Left kidney (tissue), 2 donors: ENCODE data around the gene SPATA2. TPM values are rescaled to one million over a fixed set of nuclear protein-coding genes. Genes with fewer than 3 reads are reported as not detected.
"Not testable (repeated sequence)": the region's sequence is repeated elsewhere in the genome, so short reads cannot be mapped to it uniquely, and the experiment has no call there.

Experiments used
- DNase-seq: peaks from one replicate; pipeline ENCODE4 v3.0.0-alpha.2; 2013
- polyA plus RNA-seq: library from polyadenylated mRNA; unstranded; fragments of 120-200 nt; gene quantifications from one replicate; pipeline ENCODE4 v1.2.1, GENCODE V29; 2013; ENCODE audit not compliant: insufficient read length

Gene SPATA2
- polyA plus RNA-seq, 1 donor = 9.5 TPM

DNA sequence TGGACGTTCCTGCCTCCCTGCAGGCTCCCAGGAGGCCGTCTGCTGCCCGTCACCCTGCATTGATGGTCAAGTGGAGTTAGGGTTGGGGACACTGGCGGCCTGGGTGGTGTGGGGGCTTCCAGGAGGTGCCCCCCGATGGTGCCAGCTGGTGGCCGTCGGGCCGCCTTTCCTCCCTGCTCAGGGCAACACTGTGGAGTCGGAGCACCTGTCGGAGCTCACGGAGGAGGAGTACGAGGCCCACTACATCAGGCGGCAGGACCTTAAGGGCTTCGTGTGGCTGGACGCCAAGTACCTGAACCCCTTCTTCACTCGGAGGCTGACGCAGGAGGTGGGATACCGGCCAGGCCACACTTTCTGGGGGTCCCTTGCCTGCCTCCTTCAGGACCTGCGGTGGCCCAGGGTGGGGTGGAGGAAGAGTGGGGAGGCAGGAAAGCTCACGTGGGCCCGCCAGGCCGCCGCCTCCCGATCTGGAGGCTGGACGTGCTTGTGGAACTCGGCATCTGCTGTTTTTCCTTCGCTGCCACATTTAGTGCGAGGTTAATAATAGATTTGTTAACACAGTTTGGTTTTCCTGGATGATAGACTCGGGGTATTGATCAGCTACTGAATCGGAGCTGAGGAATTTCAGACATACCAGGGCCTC lies 28.6 kb downstream of the SPATA2 start:
- no peak for DNase-seq

DNA sequence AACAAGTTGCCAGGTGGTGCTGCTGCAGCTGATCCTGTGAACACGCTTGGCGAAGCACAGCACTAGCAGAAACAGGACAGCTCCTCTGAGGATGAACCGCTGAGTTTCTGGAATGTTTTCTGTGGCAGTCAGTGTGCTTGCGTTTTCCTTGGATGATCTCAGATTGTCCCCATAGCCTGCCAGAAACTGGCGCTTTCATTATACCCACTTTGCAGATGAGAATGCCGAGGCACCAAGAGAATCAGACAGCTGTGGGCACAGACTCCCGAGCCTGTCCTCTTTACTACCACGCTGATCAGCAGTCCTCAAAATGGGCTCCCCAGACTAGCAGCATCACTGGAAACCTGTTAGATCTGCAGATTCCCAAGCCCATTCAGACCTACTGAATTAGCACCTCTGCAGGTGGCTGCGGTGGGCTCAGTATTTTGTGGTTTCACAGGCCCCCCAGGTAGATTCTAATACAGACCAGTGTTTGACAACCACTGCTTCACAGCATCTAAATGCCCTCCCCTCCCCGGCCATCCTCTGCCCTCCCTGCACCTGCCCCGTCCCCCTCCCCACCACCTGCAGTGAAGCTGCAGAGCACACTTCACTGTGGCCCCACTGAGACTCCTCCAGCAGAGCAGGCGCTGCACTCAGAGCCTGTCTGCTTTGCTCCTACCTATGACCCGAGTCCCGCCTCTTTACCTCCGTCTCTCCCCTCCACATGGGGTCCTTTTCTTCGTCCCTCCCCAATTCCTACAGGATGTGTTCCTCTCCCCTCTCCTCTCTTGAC lies 29.6 kb downstream of the SPATA2 start:
- DNase-seq = no peak

DNA sequence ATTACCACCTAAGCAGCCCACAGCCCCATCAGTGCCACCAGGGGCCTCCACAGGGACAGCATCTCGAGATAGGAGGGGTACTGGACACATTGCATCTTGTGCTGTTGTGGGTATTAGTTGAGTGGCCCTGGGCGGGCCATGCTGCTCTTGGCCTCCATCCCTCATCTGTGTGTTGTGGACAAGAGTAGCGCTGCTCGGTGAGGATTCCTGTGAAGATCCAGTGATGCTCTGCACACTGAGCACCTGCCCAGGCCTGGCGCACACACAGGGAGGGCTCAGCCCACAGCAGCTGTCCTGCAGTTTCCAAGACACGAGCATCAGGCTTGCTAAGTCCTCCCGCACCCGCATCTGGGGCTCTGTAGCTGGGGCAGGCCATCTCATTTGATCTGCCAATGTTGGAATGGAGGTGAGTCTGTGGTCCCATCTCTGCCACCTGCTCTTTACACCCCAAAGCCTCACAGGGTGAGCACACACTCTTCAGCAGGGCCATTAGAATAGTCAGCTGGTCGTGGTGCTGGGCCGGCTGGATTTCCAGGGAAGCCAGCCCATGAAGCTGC lies 32.0 kb downstream of the SPATA2 start:
- no peak for DNase-seq

DNA sequence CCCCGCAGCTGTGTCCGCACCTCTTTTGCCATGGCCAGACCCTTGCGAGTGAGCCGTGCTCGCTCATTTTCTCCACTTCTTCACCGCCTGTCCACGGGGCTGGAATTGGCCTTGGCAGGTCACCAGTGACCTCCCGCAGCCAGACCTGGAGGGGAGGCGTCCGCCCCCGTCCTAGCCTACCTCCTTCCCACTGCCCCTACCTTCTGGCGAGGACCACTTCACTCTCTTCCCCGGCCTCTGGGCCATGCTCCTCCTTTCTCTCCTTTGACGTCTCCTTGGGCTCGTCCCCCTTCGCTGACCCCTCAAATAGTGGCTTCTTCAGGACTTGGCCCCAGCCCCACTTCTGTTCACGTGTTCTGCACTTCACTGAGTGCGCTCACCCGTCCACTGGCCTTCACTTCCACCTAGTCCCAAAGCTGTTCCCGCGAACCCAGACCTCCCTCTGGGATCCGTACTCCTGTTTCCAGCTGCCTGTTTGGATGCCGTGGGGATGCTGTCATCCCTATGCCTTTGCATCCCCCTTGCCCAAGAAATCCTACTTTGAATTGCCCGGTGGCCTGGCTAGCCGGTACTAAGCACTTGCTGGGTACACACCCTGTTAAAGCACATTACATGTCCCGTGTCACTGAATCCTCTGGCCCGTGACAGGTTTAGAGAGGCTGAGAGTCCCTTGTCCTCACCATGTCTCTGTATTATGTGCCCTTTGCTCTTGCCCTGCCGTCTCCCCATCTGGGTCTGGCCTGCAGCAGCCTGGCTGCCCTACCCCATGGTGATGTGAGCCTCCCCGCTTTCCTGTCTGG lies 33.0 kb downstream of the SPATA2 start:
- DNase-seq = no peak

DNA sequence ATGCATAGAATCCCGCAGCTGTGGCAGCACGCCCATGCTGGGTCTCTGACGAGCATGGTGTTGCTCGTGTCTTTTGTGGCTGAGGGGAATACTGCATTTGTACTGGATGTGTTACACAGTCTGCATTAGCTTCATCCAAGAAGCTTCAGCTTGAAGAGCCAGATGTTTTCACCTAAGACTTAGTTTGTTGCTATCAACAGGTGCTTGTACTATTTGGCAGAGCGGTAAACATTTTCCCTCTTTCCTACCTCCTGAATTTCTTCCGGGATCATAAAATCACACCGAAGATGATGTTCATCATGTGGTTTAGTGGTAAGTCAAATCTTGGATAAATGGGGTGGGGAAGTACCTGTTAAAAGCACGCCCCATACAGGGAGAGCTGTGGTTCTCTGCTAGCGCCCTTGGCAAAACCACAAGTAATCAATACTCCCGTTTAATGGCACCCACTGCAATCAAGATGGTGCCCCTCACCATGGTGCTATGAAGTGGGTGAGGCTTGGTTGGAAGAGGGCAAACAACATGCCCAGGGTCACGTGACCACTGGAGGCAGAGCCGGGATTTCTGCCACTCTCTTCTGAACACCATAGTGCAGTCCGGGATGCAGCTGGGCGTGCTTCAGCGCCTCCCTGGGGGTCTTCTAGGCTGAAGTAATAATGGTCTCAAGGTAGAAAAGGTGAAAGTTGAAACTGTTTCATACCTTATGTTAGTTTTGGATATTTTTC lies 34.4 kb downstream of the SPATA2 start:
- no peak for DNase-seq

DNA sequence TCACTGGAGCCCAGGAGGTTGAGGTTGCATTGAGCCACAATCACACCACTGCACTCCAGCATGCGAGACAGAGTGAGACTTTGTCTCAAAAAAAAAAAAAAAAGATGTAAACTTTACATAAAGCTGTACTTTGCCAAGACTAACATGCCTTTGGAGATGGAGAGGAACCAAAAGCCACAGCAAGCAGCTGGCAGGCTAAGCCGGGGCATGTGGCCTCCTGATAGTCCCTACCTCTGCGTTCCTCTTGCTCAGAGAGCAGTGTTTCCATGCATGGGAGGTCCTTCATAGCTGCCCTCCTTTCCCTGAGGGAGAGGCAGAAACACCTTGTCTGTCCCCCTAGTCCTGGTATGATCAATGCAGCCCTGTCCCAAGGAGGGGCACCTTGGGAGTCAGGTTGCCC lies 35.2 kb downstream of the SPATA2 start:
- no peak for DNase-seq

DNA sequence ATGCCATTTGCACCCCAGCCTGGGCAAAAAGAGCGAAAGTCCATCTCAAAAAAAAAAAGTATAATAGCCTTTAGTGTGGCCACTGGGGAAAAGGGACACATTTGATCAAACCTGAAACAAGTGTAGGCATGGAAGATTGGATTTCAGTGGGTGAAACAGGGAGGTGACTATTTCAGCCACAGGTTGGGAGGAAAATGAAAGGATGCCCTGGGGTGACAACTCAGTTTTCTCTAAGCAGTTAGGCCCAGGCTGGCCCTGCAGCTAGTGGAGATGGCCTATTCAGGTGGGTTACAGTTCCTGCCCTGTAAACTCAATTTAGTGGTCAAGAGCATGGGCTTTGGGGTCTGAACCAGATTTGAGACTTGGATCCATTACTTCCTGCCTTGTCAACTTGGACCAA lies 36.4 kb downstream of the SPATA2 start:
- DNase-seq = no peak

DNA sequence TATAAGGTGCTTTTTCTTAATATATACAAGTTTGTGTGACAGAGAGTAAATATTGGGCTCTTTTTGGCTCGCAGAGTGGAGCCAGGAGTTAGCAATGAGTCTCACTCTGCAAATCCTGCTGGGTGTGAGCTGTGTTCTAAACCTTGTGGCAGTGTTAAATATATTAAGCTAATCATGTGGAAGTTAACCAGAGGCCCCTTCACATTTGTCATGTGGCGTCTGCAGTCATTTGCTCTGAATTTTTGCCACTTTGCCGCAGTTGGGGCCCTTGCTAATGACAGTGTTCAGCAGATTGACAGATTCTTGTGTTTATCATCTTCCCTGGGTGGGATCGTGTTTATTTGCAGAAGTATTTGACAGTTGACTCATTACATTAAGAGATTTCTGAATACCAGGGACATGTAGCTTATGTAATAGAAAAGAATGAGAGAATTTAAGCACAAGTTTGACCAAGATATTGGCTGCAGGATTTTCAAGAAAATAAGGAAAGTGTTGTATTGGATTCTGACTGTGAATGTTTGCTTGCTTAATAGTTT lies 37.9 kb downstream of the SPATA2 start:
- no peak for DNase-seq

DNA sequence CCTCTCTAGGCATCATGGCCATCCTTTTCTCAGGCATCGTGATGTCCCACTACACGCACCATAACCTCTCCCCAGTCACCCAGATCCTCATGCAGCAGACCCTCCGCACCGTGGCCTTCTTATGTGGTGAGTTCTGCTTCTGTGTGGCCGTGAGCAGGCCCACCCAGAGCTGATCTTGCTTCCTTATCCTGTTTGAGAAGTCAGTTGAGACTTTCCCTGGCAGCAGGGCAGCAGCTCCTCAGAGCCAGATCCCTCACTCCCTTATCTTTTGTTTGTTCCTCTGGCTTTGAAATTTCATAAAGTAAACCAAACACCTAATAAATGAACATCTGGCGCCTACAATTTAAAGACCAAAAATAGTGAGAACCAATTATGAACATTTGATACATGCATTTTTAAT lies 40.6 kb downstream of the SPATA2 start:
- DNase-seq = no peak

DNA sequence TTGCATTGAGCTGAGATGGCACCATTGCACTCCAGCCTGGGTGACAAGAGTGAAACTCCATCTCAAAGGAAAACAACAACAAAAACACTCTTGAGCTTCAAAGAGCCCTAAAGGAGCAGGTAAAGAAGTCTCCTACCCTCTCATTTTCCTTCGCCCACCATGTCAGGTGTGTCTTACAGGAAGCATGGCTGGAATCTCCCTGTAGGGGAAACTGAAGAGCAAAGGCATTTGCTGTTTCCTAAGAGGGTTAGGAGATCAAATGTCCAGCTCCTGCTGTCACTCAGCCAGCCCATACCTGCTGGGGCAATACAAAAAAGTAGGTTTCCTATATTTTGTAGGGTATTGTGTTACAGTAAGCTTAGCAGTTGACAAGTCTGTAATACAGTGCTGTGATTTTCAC lies 43.3 kb downstream of the SPATA2 start:
- no peak for DNase-seq

DNA sequence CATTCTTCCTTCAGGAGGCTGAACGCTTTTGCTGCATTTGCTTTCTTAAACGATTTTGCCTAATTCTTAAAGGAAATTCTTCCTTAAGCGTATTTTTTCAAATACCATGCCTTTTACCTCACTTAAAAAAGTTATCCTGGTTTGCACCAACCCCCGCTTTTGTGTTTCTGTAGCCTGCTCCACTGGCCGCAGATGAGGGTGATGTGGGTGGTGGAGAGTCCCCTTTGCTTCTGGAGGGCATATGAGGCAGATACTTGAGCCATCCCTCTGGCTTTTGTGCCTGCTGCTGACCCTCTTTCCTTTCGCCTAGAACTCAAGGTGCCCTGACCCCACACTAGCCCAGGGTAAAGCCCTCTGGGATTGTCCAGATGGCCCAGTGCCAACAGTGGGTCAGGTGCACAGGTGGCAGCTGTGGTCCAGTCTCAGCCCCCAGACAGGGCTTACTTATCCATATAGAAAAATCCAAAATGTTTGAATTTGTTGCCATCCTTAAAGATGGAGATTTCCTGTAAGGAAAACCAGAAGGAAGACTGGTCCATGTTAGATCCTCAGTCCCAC lies 43.9 kb downstream of the SPATA2 start:
- no peak for DNase-seq

DNA sequence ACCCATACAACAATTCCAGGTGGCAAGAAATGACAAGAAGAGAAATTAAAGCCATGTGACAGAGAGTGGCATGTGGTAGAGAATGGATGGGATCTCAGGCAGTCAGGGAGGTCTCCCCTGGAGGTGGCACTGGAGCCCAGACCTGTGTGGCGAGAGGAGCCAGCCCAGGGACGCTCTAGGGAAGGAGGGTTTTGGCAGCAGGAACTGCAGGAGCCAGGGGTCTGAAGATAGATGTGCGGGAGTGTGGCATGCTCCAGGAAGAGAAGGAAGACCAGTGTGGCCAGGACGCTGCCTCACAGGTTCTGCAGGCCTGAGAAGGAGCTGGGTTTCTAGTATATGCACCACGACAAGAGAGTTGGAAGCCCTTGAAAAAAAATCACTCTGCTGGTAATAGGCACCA lies 45.1 kb downstream of the SPATA2 start:
- DNase-seq = no peak

DNA sequence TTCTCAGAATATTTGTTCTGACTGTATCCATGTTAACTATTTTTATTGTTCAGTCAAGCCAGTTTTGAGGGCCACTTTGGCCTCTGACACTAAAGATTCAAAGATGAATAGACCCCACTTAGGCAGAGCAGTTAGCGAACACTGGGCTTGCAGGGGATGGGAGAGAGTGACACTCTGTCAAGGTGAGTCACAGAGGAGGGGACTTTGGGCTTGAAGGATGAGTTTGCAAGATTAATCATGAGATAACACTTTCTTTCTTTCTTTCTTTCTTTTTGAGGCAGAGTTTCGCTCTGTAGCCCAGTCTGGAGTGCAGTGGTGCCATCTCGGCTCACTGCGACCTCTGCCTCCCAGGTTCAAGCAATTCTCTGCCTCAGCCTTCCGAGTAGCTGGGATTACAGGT lies 46.4 kb downstream of the SPATA2 start:
- DNase-seq = no peak

DNA sequence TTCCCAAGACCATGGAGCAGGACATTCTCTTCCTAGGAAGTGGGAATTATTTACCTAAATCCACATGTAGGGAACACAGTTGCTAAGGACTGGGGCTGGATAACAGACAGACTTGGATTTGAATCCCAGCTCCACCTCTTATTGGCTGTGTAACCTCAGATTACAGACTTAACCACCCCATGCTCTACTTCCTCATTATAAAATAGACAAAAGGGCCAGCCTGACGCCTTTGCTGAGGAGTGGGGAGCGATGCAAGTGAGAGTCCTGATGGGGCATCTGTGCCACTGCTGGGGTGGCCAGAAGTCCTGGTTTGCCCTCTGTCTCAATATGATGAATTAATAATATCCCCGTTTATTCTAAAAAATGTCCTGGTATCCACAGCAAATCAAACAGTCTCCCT lies 46.8 kb downstream of the SPATA2 start:
- no peak for DNase-seq

DNA sequence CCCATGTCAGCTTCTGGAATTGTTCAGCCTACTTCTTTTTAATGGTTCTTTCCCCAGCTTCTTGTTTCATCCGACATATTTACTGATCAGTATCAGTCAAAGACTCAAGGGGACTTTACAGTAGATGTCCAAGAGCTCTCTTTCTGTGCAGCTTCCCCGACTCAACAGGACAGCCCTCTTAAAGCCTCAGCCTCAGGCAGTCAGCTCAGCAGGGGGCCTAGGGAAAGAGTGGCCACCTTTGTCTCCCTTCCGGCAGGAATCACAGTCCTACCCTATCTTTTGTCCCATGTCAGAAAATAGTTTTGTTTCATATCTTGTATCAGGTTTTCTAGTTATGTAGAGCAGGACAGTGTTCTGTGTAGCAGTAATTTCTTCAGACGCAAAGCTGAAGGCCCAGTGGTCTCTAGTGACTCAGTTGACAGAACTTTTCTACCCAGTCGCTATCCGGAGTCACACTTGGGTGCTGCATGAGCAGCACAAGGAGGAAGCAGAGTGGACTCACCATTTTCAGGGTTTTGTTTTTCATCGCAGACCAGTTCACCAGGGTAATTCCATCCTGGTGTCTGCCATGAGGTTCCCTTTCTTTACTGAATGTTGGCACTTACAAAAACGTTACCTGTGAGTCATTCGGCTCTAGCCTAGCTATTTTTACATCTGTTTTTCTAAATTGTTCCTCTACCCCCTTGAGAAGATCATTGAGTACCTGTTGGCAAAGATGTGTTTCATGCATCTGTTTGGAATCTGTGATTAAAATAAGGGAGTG lies 47.7 kb downstream of the SPATA2 start:
- no peak for DNase-seq

DNA sequence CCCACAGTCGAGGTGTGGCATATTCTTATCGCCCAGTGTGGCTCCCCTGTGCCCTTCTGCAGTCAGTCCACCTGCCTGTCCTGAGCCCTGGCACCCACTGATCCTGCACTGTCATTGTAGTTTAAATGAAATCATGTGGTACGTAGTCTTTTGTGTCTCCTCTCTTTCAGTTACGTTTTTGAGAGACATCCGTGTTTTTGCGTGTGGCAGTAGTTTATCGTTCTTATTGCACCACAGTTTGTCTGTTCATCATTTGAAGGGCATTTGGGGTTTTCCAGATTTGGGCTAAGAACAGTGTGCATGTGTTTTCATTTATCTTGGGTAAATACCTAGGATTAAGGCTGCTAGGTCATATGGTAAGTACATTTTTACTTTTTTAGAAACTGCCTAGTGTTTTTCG lies 49.3 kb downstream of the SPATA2 start:
- no peak for DNase-seq

DNA sequence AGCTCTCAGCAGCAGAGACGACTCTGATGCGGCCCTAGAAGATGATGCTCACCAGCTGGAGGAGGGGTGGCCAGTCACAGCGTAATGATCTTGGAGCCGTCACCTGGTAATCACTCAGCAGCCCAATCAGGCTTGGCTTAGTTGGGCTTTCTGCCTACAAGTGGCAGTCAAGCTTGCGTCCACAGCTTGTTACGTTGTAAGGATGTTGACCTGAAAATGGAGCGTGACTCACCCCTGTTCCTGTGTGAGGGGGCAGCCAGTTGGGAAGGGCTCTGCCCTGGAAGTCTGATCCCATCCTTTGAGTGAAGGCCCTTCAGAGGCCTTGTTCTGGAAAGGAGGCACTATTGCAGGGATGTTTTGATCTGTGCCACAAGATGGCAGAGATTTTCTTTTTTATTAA lies 49.8 kb downstream of the SPATA2 start:
- no peak for DNase-seq

DNA sequence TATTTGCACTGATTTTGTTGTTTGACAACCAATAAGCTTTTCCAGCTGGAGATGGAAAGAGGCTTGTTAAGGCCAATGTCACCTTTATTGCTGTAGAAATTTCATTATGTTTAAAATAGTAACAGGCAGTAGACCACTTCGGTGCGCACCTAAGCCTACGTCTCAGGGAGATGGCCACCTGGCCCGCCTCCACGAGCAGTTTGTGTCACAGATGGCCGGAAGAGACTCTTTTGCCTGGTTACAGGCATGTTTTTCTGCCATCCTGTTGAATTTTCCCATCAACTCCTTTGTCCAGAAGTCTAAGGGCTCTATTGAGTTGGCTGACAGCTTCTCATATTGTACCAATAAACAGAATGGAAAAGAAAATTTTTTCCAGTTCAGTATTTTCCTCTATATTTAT lies 51.7 kb downstream of the SPATA2 start:
- DNase-seq = no peak

DNA sequence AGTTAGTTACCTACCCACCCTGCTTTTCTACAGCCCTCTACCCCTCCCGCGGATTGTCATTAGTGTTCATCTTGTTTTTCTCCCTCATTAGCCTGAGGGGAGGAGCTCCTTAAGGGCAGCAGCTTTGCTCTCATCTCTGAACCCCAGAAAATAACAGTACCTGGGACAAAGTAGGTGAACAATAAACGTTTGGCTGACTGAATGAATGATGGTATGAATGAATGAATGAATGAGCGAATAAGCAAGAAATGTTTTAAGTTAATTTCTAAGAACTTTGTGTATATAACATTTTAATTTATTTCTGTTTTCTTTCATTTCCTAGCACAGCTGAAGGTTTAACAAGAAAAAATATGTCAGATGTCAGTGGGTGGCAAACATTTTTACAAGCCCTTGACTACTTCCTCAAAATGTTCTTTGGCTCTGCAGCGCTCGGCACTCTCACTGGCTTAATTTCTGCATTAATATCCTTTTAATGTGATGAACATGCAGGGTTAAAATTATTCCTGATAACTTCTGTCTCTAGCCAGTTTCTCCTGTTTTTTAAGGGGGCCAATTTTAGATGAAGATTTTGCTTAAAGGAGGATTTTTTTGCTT lies 52.6 kb downstream of the SPATA2 start:
- no peak for DNase-seq

DNA sequence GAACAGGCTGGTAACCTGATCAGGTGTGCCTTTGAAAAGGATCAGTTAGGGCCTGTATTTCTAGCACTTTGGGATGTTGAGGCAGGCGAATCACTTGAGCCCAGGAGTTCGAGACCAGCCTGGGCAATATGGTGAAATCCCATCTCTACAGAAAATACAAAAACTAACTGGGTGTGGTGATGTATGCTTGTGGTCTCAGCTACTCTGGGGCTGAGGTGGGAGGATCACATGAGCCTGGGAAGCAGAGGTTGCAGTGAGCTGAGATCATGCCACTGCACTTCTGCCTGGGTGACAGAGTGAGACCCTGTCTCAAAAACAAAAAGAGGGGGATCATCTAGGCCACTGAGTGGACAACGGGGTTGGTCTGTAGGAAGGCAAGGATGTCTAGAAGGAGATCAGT lies 54.1 kb downstream of the SPATA2 start:
- DNase-seq = not testable (repeated sequence)
